Brain pericyte (primary cell): ENCODE measurements around the gene CCDC102B.
A peak's percentile ranks its signal among the peaks of the same experiment; 100 is the strongest.
"Not testable (repeated sequence)": the region's sequence is repeated elsewhere in the genome, so short reads cannot be mapped to it uniquely, and the experiment has no call there.

Source experiments
- DNase-seq: peaks from one replicate; pipeline ENCODE4 v3.0.0-alpha.2; 2012; ENCODE audit warnings: low read depth, low spot score

The CCDC102B gene

DNA sequence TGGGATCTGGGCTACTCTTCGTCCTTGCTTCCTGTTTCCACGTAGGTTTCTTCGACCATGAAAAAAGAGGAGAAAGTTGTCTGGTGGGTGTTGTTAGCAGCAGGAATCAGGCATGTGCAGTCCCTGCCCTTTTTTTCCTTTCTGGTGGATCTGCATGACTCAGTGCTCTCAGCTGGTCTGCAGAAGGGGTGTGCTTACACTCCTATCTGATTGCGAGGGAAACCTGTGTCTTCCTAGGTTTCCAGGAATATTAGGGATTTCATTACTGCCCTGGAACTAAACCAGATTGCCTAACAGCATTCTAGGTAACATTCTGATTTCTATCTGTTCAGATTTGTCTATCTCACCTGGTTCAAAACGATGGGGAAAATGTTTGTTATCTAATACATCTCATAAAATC lies 174.3 kb downstream of the CCDC102B start:
- DNase-seq: no peak

- DNase-seq: no peak
Observed at GRCh38 chr18:68979737-68980136, 181.9 kb downstream of the CCDC102B start.

- DNase-seq: no peak
Observed at GRCh38 chr18:68983126-68983525, 185.2 kb downstream of the CCDC102B start.

DNA sequence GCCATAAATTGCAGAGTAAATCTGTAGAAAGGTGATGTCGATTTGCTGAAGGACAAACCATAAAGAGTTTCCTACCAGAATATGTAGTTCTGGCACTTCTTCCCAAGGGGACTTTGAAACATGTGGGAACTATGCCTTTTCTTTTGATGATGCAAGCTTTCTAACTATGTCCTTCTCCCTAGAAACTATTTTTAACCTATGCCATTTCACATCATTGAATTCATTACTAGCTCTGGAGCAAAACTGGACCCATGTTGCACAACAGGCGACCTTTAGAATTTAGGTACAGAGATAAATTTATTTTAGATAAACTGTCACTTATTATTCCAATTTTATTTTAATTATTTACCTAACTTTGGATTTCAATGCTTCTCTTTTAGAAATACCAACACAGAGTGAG lies 186.5 kb downstream of the CCDC102B start:
- DNase-seq: no peak

- no peak for DNase-seq
Observed at GRCh38 chr18:68985172-68985820, 187.4 kb downstream of the CCDC102B start.

- DNase-seq: peak; percentile 34
Observed at GRCh38 chr18:68991286-68991685, 193.4 kb downstream of the CCDC102B start.

DNA sequence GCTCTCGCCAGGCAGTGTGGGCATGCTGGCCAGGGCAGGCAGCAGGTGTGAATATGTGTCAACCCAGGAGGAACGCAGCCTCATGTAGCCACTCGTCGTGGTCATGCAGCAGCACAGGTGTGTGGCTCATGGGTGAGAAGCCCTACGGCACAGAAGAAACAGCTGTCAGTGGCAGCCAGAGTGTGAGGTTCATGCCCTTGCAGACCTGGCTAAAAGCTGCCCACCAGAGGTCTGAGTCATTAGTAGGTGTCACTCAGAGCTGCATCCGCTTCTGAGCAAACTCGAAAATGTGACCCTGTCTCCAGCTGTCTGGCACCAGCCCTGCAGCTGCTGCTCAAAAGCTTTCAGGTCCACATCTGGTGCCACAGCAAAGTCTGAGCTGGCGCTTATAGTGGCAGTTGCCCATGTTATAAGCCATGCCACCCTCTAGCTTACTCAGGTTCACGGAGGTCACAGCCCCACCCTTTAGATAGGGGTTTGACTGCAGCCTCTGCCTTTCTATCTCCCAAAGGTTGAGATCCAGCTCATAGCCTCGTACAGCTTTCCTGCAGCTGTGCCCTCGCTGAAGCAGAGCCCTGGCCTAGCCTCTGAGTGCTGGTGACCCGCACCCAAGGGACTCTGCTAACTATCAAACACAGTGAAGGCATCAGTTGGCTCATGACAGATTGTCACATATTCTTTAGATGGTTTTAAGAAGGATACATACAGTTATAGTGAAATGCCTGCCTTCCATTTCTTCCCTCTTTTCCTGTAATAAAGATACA lies 195.0 kb downstream of the CCDC102B start:
- DNase-seq: no peak

DNA sequence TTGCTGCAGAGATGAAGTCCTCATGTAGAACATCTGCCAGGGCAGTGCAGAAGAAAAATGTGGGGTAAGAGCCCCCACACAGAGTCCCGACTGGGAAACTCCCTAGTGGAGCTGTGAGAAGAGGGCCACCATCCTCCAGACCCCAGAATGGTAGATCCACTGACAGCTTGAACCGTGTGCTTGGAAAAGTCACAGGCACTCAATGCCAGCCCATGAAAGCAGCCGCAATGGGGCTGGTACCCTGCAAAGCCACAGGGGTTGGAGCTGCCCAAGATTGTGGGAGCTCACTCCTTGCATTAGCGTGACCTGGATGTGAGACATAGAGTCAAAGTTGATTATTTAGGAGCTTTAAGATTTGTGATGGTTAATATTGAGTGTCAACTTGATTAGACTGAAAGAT lies 197.8 kb downstream of the CCDC102B start:
- DNase-seq: no peak

DNA sequence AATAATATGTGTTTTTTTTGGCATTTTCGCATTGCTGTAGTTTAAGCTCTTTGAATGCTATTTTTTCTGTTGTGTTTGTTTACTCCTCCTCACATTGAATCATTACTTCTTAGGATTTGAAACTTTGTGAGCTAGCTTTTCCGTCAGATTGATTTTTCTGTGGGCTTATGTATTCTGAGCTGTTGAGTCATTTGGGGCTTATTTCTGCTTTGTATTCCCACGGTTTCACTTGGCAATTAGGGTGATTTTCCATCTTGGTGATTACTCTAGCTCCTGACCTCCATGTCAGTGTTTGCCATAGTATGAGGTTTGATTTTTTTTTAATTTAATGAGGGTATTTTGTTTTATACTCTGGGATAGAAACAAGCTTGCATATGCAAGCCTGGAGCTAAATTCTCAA lies 200.0 kb downstream of the CCDC102B start:
- no peak for DNase-seq

- no peak for DNase-seq
Observed at GRCh38 chr18:69000366-69000765, 202.5 kb downstream of the CCDC102B start.

DNA sequence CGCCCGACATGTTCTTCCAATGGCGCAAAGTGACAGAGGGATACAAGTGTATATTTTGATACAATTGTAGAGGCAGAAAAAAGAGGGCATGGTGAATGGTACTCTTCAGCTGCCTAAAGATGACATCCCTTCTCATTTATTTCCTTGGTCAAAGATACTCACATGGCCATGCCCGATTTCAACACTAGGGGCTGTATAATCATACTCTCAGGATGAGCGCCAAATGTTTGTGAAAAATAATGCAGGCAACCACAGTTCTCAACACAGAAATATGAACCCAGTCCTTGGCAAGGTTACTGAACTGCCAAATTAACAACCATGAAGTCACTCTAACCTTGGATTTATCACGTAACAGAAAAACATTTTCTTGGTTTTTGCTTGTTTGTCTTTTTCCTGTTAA lies 204.4 kb downstream of the CCDC102B start:
- no peak for DNase-seq

DNA sequence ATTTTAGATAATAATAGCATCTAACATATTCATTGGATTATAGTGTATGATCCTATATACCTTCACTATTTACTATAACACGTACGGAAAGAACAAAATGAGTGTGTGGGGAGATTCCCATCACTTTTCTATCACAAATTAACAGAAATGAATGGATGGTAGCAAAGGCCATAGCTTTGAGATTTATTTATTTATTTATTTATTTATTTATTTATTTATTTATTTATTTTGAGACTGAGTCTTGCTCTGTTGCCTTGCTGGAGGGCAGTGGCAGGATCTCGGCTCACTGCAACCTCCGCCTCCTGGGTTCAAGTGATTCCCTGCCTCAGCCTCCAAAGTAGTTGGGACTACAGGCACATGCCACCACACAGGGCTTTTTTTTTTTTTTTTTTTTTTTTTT lies 208.3 kb downstream of the CCDC102B start:
- DNase-seq: not testable (repeated sequence)

GRCh38 chr18:69008538-69008937 lies 210.7 kb downstream of the CCDC102B start:
- no peak for DNase-seq

DNA sequence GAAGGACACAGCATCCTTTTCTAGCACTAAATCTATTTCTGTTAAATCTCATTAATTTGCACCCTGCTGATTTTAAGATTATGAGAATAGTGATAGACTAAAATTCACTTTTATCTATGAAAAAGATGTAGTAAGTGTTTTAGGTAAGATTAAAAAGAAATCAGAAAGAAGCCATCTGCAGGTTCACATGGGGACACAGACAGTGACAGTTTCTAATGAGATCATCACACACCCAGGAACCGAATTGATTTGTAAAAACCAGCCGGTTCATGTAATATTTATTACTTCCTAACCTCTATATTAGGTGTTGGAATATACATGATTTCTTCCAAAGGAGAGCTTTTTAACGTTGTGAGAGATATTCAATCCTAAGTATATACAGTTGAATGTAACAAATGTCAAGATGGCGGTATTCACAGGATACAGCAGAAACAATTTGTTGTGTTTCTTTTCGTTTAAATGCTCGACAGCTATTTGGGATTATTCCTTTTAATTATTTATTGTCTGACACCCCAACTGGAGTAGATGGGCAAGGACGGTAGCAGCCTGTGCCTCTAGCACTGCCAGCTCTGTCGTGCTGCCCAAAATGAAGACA lies 223.4 kb downstream of the CCDC102B start:
- DNase-seq: no peak

DNA sequence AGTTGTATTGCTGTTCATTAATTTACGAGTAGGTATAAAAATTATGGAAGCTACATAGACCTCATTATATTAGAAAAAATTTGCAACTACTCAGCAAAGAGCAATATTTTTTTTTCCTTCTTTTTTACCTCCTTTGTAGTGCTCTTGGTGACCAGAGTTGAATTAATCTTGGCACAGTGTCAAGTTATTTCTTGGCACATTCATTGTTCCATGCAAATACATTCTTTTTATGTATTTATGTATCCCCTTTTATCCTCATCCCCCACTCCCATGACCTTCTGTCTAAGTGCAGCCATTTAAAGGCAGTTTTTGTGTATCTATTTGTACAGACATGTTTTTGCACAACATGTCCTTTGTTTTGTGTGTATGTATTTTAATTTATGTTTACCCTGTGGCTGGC lies 224.5 kb downstream of the CCDC102B start:
- DNase-seq: no peak

- no peak for DNase-seq
Observed at GRCh38 chr18:69031571-69031970, 233.7 kb downstream of the CCDC102B start.

- DNase-seq: no peak
Observed at GRCh38 chr18:69032009-69032408, 234.1 kb downstream of the CCDC102B start.

- DNase-seq: no peak
Observed at GRCh38 chr18:69035756-69036155, 237.9 kb downstream of the CCDC102B start.

- no peak for DNase-seq
Observed at GRCh38 chr18:69044215-69044614, 246.3 kb downstream of the CCDC102B start.

GRCh38 chr18:69064063-69064462 lies 266.2 kb downstream of the CCDC102B start:
- DNase-seq: no peak

- no peak for DNase-seq
Observed at GRCh38 chr18:69067048-69067447, 269.2 kb downstream of the CCDC102B start.

DNA sequence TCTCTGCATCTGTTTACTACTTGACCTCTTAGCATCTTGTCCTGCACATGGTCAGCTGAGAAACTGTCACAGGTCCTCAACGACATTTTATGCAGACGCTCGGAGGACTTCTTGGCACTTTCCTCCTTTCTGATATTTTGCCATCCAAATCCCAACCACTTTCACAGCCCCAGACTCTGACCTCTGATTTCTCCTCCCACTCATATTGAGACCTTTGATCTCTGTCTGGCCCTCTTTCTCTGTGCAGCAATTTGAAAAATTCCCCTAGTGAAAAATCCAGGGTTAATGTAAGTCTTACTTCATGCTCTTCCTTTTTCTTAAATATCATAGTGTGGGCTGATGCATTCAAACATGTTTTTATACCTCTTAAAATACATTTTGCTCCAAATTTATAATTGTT lies 273.8 kb downstream of the CCDC102B start:
- DNase-seq: no peak

GRCh38 chr18:69081846-69082245 lies 284.0 kb downstream of the CCDC102B start:
- no peak for DNase-seq
